Mesenchymal stem cell (in vitro differentiated cells and primary cell): ENCODE measurements around the gene FCRL1.

Source experiments
- DNase-seq: peaks from one replicate; pipeline ENCODE4 v3.0.0-alpha.2; 2013
- H2AFZ ChIP-seq: one replicate; pipeline ENCODE4 v1.6.1; 2013; ENCODE audit warnings: low read depth, mild to moderate bottlenecking, control low read depth, inconsistent platforms, low read length, moderate library complexity
- H2AK5ac ChIP-seq: 2 replicates; pipeline ENCODE4 v1.6.1; 2013; ENCODE audit warnings: low read length, moderate library complexity, mild to moderate bottlenecking, inconsistent platforms; ENCODE audit not compliant: severe bottlenecking
- H2BK120ac ChIP-seq: one replicate; pipeline ENCODE4 v1.6.1; 2013; ENCODE audit warnings: low read depth, mild to moderate bottlenecking, inconsistent platforms, low read length, moderate library complexity
- H2BK12ac ChIP-seq, 2 experiments: one replicate each; pipeline ENCODE4 v1.6.1; 2013; ENCODE audit warnings: inconsistent platforms in 2 of 2, low read length in 2 of 2, mild to moderate bottlenecking in 2 of 2, moderate library complexity in 2 of 2, control low read depth in 1 of 2
- H2BK15ac ChIP-seq: one replicate; pipeline ENCODE4 v1.6.1; 2013; ENCODE audit warnings: mild to moderate bottlenecking, low read depth, inconsistent platforms; ENCODE audit not compliant: poor library complexity, severe bottlenecking
- H2BK5ac ChIP-seq: 2 replicates; pipeline ENCODE4 v1.6.1; 2013; ENCODE audit warnings: low read depth, mild to moderate bottlenecking, low read length, control low read depth, inconsistent platforms; ENCODE audit not compliant: poor library complexity, severe bottlenecking
- H3K14ac ChIP-seq, 2 experiments: one replicate each; pipeline ENCODE4 v1.6.1; 2013; ENCODE audit warnings: inconsistent platforms in 2 of 2, low read length in 2 of 2, control low read depth in 1 of 2, mild to moderate bottlenecking in 1 of 2, moderate library complexity in 1 of 2
- H3K18ac ChIP-seq, 2 experiments: one replicate each; pipeline ENCODE4 v1.6.1; 2013; ENCODE audit warnings: inconsistent platforms in 2 of 2, low read length in 2 of 2, control low read depth in 1 of 2, low read depth in 1 of 2, mild to moderate bottlenecking in 1 of 2
- H3K23ac ChIP-seq, 2 experiments: one replicate each; pipeline ENCODE4 v1.6.1; 2013; ENCODE audit warnings: inconsistent platforms in 2 of 2, low read length in 2 of 2, mild to moderate bottlenecking in 2 of 2, moderate library complexity in 2 of 2, control low read depth in 1 of 2
- H3K27ac ChIP-seq: 2 replicates; pipeline ENCODE4 v1.5.1; 2013; ENCODE audit warnings: mild to moderate bottlenecking, moderate library complexity, low read length, control low read depth, inconsistent platforms; ENCODE audit not compliant: poor library complexity, severe bottlenecking
- H3K27me3 ChIP-seq, 2 experiments: 2 replicates each; pipeline versions ENCODE4 v1.6.1 to v1.7.0; 2013; ENCODE audit warnings: low read length in 2 of 2, mild to moderate bottlenecking in 2 of 2, moderate library complexity in 2 of 2, control low read depth in 1 of 2, inconsistent platforms in 1 of 2; ENCODE audit not compliant: control insufficient read depth in 1 of 2, insufficient read depth in 1 of 2
- H3K36me3 ChIP-seq, 2 experiments: 2 replicates each; pipeline versions ENCODE4 v1.6.1 to v1.7.0; 2013; ENCODE audit warnings: low read length in 2 of 2, control low read depth in 1 of 2, inconsistent platforms in 1 of 2, low read depth in 1 of 2, mild to moderate bottlenecking in 1 of 2; ENCODE audit not compliant: insufficient read depth in 2 of 2, control insufficient read depth in 1 of 2
- H3K4ac ChIP-seq, 2 experiments: one replicate each; pipeline ENCODE4 v1.6.1; 2013; ENCODE audit warnings: inconsistent platforms in 2 of 2, low read length in 2 of 2, mild to moderate bottlenecking in 2 of 2, moderate library complexity in 2 of 2, control low read depth in 1 of 2, low read depth in 1 of 2
- H3K4me1 ChIP-seq: 2 replicates; pipeline ENCODE4 v1.6.1; 2013; ENCODE audit warnings: low read depth, low read length, control low read depth; ENCODE audit not compliant: control insufficient read depth, insufficient read depth
- H3K4me2 ChIP-seq: 2 replicates; pipeline ENCODE4 v1.6.1; 2013; ENCODE audit warnings: low read length, mild to moderate bottlenecking, inconsistent platforms; ENCODE audit not compliant: poor library complexity, severe bottlenecking
- H3K4me3 ChIP-seq, 2 experiments: 2 replicates each; pipeline versions ENCODE4 v1.5.1 to v1.7.0; 2013; ENCODE audit warnings: low read length in 2 of 2, mild to moderate bottlenecking in 2 of 2, control low read depth in 1 of 2, low read depth in 1 of 2; ENCODE audit not compliant: insufficient read depth in 1 of 2
- H3K79me1 ChIP-seq: replicated peaks from 2 replicates; pipeline ENCODE4 v1.6.1; 2013; ENCODE audit warnings: mild to moderate bottlenecking, control low read depth, low read length, inconsistent platforms; ENCODE audit not compliant: poor library complexity, severe bottlenecking
- H3K9ac ChIP-seq: 2 replicates; pipeline ENCODE4 v1.7.0; 2013; ENCODE audit warnings: mild to moderate bottlenecking, low read length, moderate library complexity
- H3K9me3 ChIP-seq: 2 replicates; pipeline ENCODE4 v1.7.0; 2013; ENCODE audit warnings: mild to moderate bottlenecking, low read length; ENCODE audit not compliant: control insufficient read depth
- H4K8ac ChIP-seq: one replicate; pipeline ENCODE4 v1.6.1; 2013; ENCODE audit warnings: inconsistent platforms, mild to moderate bottlenecking, low read length, moderate library complexity
- H4K91ac ChIP-seq: one replicate; pipeline ENCODE4 v1.6.1; 2013; ENCODE audit warnings: mild to moderate bottlenecking, low read length, inconsistent platforms
- whole genome bisulfite sequencing: methylation state at CpG from one replicate; pipeline ENCODE4 v1.1.7; 2013; ENCODE audit warnings: mixed read lengths; 5-methylcytosine and 5-hydroxymethylcytosine counted together

Gene FCRL1

DNA sequence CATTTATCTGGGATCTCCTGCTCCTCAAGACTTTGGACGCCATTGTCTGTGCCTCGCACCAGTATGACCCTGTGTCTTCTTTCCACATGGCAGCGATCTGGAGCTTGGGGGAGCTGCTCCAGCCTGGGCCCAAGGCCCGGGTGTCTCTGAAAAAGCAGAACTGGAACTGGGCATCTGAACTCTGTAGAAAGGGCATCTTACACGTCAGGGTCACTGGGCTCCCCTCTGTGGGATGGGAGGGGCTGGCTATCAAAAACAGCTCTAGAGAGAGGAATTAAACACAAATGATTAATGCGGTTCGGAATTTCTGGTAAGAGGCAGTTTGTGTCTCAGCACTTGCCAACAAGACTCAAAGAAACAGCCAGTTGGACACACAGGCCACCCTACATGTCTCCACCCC, 16.1 kb downstream of the FCRL1 start:
- no peaks in the 10 kb centered on the region for H3K36me3 ChIP-seq
- no peak overlapping the region for H2BK15ac ChIP-seq
- no peak overlapping the region for H4K8ac ChIP-seq
- no peak overlapping the region for H3K9ac ChIP-seq
- no peak overlapping the region for H3K4me3 ChIP-seq
- H3K4me1 ChIP-seq: no peaks in the 10 kb centered on the region
- no peak overlapping the region for H2AFZ ChIP-seq
- H3K27me3 ChIP-seq: peaks cover 0 to 6% of the 10 kb centered on the region in 2 experiments
- no peak overlapping the region for H3K4me2 ChIP-seq
- no peak overlapping the region for H3K27ac ChIP-seq
- no peak overlapping the region for H3K14ac ChIP-seq
- no peak overlapping the region for H2AK5ac ChIP-seq
- H3K79me1 ChIP-seq: no peaks in the 10 kb centered on the region
- no peak overlapping the region for H3K4ac ChIP-seq
- H4K91ac ChIP-seq: no peak overlapping the region
- no peaks in the 10 kb centered on the region for H3K9me3 ChIP-seq
- WGBS: 84% methylated on average over 7 of the region's 7 CpGs
- H2BK5ac ChIP-seq: no peak overlapping the region
- H3K18ac ChIP-seq: no peak overlapping the region
- H3K23ac ChIP-seq: no peak overlapping the region
- DNase-seq: no peak
- no peak overlapping the region for H2BK120ac ChIP-seq
- H2BK12ac ChIP-seq: no peak overlapping the region

DNA sequence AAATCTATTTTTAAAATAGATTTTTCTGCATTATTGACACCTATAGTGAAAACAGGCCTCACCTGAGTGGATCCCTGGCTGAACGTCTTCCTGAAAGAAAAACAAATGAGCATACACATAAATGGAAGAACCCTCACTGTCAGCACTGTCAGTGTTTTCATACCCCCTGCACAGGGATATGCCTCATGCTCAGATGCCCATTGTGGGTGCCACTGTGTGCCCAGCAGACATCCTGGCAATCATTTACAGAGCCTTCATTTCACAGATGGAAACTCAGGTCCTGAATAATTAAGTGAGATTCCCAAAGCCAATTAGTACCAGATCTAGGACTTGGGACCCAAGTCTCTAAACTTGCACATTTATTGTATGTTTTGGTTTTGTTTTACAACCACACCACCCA, 19.9 kb downstream of the FCRL1 start:
- DNase-seq: no peak
- H3K14ac ChIP-seq: no peak overlapping the region
- no peak overlapping the region for H3K27ac ChIP-seq
- no peak overlapping the region for H3K4ac ChIP-seq
- H3K9me3 ChIP-seq: peaks cover 5% of the 10 kb centered on the region
- H3K23ac ChIP-seq: no peak overlapping the region
- H2AFZ ChIP-seq: no peak overlapping the region
- H3K18ac ChIP-seq: no peak overlapping the region
- no peak overlapping the region for H2BK120ac ChIP-seq
- no peak overlapping the region for H4K91ac ChIP-seq
- no peak overlapping the region for H2AK5ac ChIP-seq
- no peaks in the 10 kb centered on the region for H3K36me3 ChIP-seq
- H3K4me2 ChIP-seq: no peak overlapping the region
- no peak overlapping the region for H3K9ac ChIP-seq
- no peaks in the 10 kb centered on the region for H3K79me1 ChIP-seq
- H2BK12ac ChIP-seq: no peak overlapping the region
- H2BK15ac ChIP-seq: no peak overlapping the region
- H3K27me3 ChIP-seq: peaks cover 0 to 6% of the 10 kb centered on the region in 2 experiments
- no peaks in the 10 kb centered on the region for H3K4me1 ChIP-seq
- no peak overlapping the region for H4K8ac ChIP-seq
- no peak overlapping the region for H3K4me3 ChIP-seq
- 65% methylated on average over 1 of the region's 1 CpG for WGBS
- no peak overlapping the region for H2BK5ac ChIP-seq

DNA sequence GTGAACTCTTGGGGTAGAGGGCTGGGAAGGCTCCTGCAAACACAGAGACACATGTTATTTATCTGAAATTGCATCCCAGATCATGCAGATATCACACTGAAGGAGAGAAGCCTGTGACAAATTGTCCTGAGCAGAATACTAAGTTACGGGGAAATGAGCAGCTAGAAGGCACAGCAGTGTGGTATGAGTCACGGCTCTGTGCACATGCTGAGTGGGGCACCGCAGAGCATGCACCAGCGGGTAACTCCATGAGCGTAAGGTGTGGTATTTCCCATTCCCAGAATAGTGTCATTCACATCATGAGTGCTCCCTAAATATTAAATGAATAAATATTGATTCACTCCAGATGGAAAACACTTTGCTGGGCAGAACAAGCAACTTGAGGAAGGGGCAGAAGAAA, 21.7 kb downstream of the FCRL1 start:
- Histone ChIP-seq H2BK5ac (no peak overlapping the region), H4K91ac (no peak overlapping the region), H2AFZ (no peak overlapping the region), H3K18ac (no peak overlapping the region), H2AK5ac (no peak overlapping the region), H3K27me3 (no peaks in the 10 kb centered on the region), H3K9me3 (peaks cover 20% of the 10 kb centered on the region), H2BK12ac (no peak overlapping the region), H3K4me3 (no peak overlapping the region), H3K79me1 (no peaks in the 10 kb centered on the region), H3K23ac (no peak overlapping the region), H4K8ac (no peak overlapping the region), H3K9ac (no peak overlapping the region), H3K14ac (no peak overlapping the region), H3K4me1 (no peaks in the 10 kb centered on the region), H3K36me3 (no peaks in the 10 kb centered on the region), H3K4me2 (no peak overlapping the region), H2BK120ac (no peak overlapping the region), H2BK15ac (no peak overlapping the region), H3K4ac (no peak overlapping the region), H3K27ac (no peak overlapping the region)
- no peak for DNase-seq
- 78% methylated on average over 4 of the region's 5 CpGs for WGBS

DNA sequence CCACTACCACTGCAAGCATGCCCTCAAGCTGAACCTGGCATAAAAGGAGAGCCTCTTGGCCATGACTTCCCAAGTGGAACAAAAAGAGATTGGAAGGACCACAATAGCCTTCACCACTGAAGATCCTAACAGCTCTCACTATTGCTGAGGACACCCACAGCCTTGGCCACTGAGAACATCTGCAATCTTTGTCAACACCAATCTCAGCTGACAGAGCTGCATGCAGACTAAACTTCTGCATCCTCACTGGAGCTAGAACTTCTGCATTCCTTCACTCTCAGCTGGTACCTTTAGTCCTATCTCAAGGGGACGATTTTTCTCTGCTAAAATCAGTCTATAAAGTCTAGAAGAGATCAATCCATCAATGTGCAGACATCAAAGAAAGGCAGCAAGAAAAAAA, 34.7 kb downstream of the FCRL1 start:
- H3K36me3 ChIP-seq: no peaks in the 10 kb centered on the region
- no peaks in the 10 kb centered on the region for H3K4me1 ChIP-seq
- no peak overlapping the region for H4K8ac ChIP-seq
- H3K27me3 ChIP-seq: no peaks in the 10 kb centered on the region
- no peak overlapping the region for H3K4me2 ChIP-seq
- no peak overlapping the region for H3K4me3 ChIP-seq
- H2BK120ac ChIP-seq: no peak overlapping the region
- H3K18ac ChIP-seq: no peak overlapping the region
- WGBS: 0% methylated on average over 1 of the region's 1 CpG
- H2BK5ac ChIP-seq: no peak overlapping the region
- H3K27ac ChIP-seq: no peak overlapping the region
- H4K91ac ChIP-seq: no peak overlapping the region
- H3K79me1 ChIP-seq: no peaks in the 10 kb centered on the region
- no peak overlapping the region for H3K4ac ChIP-seq
- no peak overlapping the region for H2AK5ac ChIP-seq
- no peak for DNase-seq
- no peak overlapping the region for H2AFZ ChIP-seq
- H2BK15ac ChIP-seq: no peak overlapping the region
- no peak overlapping the region for H2BK12ac ChIP-seq
- no peak overlapping the region for H3K23ac ChIP-seq
- no peak overlapping the region for H3K9ac ChIP-seq
- H3K14ac ChIP-seq: no peak overlapping the region
- peaks cover 28% of the 10 kb centered on the region for H3K9me3 ChIP-seq
